ENCODE results near the gene ERP27.

ERP27 gene

DNA sequence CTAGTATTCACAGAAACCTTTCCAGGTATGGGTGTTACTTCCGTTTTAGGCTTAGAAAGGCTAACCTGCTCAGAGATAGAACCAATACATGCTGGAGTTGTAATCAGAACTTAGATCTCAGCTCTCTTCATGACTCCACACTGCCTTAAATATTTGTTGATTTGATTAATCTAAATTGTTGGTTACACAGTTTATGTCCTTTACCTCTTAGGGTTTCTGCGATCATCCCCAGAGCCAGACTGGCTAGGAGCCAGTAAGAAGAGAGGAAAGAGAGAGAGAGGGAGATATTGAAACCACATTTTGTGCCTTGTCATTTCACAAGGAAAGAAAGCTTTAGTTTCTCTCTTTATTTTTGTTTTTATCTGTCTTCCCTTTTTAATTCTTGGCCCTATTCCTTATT, 35.9 kb downstream of the ERP27 start:
- H3K27me3 ChIP-seq (ENCODE audit: insufficient read depth, low read length): no peaks in the 10 kb centered on the region
- H3K4me1 ChIP-seq (ENCODE audit: insufficient read depth, low read length): no peaks in the 10 kb centered on the region
- no peaks in the 10 kb centered on the region for H3K9me3 ChIP-seq (ENCODE audit: low read length)
- H3K36me3 ChIP-seq (ENCODE audit: insufficient read depth, low read length): no peaks in the 10 kb centered on the region
- H3K4me3 ChIP-seq (ENCODE audit: low read length): no peak overlapping the region
- no peak overlapping the region for H2AFZ ChIP-seq (ENCODE audit: low read depth, low read length)

DNA sequence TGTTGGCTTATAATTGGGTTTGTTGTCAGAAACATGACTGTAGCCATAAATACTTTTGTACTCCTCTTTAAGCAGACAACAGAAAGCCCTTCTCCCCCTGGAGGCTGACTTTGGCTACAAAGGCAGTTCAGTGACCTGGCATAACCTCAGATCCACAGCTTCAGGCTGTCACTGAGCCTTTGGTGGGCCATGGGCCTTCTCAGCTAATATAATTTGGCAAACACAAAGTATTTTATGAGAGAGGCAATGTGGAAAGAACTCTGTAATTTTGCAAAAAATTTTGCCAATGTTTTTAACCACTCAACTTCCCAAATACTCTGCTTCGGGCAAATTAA, 37.1 kb downstream of the ERP27 start:
- Histone ChIP-seq H3K4me1 (ENCODE audit: insufficient read depth, low read length) (no peaks in the 10 kb centered on the region), H3K4me3 (ENCODE audit: low read length) (no peak overlapping the region), H3K9me3 (ENCODE audit: low read length) (no peaks in the 10 kb centered on the region), H3K27me3 (ENCODE audit: insufficient read depth, low read length) (no peaks in the 10 kb centered on the region), H3K36me3 (ENCODE audit: insufficient read depth, low read length) (no peaks in the 10 kb centered on the region), H2AFZ (ENCODE audit: low read depth, low read length) (no peak overlapping the region)

DNA sequence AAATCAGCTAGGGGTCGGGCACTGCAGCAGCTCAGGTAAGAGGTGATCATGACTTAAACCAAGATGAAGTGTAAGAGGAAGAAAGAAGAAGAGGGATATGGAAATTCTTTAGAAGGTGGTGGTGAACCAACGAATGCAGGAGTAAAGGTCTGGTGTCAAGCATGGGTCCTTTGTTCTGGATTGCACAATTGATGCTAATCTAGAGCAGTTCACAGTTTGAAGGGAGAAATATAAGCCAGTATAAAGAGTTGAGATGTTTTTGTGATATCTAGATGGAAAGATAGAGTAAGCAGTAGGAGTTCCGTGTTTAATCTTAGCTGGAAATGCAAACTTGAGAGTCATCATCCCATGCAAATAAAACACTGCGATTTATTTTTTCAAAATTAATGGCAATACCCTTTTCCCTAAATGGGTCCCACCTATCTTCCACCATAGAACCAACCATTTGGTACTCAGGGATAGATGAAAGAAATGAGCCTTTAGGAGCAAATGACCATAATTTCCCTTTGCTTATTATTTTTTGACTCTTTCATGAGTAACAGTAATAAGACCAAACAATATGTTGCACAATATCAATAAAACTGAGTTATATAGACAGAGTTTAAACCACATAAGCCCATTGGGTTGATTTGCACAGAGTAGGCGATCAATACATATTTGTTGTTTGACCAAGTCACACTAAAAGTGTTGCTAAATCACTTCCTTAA, 37.7 kb downstream of the ERP27 start:
- Histone ChIP-seq H3K36me3 (ENCODE audit: insufficient read depth, low read length) (no peaks in the 10 kb centered on the region), H3K4me3 (ENCODE audit: low read length) (no peak overlapping the region), H2AFZ (ENCODE audit: low read depth, low read length) (no peak overlapping the region), H3K4me1 (ENCODE audit: insufficient read depth, low read length) (no peaks in the 10 kb centered on the region), H3K9me3 (ENCODE audit: low read length) (no peaks in the 10 kb centered on the region), H3K27me3 (ENCODE audit: insufficient read depth, low read length) (no peaks in the 10 kb centered on the region)

DNA sequence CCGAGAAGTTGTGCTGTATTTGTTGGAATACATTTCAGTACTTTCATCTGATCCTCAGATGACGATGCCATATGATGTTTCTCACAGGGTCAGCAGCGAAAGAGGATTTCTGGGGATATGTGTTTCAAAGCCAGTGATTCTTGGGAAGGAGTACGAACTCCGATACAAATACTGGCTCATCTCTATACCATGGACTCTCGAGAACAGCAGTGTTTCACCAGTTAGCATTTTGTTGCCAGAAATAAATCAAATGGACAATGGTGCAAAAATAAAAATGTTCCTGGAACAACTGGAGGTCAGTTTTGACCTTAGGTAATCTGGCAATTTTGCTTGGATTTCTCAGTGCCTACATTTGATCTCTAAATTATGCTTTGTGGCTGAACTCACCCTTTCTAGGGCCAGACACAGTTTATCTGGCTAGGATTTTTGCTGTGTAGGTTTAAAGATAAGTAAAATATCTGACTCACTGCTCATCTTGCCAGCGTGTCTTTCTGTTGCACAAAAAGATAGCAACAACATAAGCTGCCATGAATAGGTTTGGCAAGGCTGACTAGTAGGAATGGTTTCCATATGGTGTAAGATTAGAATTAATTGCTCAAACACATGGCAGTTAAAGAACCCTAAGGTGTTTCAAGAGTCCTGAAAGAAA, 41.7 kb downstream of the ERP27 start:
- H2AFZ ChIP-seq (ENCODE audit: low read depth, low read length): no peak overlapping the region
- H3K4me1 ChIP-seq (ENCODE audit: insufficient read depth, low read length): no peaks in the 10 kb centered on the region
- H3K9me3 ChIP-seq (ENCODE audit: low read length): no peaks in the 10 kb centered on the region
- H3K4me3 ChIP-seq (ENCODE audit: low read length): no peak overlapping the region
- H3K36me3 ChIP-seq (ENCODE audit: insufficient read depth, low read length): no peaks in the 10 kb centered on the region
- H3K27me3 ChIP-seq (ENCODE audit: insufficient read depth, low read length): no peaks in the 10 kb centered on the region

DNA sequence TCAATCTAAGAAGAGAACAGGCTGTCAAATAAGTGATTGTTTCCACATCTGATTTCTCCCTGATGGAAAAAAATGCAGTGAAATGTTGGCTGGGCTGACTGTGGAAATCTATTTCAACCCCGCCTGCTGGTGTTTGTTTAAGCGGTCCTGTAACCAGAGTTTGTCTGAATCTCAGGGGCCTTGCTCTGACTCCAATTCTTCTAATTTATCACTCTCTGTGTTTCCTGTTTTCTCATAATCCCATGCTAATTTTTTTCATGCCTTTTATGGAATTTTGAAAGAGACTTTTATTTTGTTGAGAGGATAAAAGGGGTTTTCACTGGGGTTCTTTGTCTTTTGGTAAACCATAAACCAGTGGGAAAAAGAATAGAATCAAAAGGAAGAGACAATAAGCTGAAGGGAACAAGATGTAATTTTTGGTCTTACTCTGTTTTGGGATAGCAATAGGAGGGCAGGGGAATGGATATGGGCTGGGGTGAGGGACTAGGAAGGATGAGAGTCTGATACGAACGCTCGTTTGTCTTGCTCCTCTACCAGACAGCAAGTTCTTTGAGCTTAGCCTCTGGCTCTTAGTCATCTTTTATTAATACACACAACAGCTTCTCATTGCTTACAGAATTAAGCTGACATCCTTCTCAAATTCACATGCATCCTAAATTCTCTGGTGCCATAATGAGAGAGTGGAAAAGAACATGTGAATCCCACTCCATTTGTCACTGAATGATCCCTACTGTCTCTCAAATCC, 44.7 kb downstream of the ERP27 start:
- Histone ChIP-seq H3K36me3 (ENCODE audit: insufficient read depth, low read length) (no peaks in the 10 kb centered on the region), H2AFZ (ENCODE audit: low read depth, low read length) (no peak overlapping the region), H3K4me3 (ENCODE audit: low read length) (no peak overlapping the region), H3K27me3 (ENCODE audit: insufficient read depth, low read length) (no peaks in the 10 kb centered on the region), H3K9me3 (ENCODE audit: low read length) (no peaks in the 10 kb centered on the region), H3K4me1 (ENCODE audit: insufficient read depth, low read length) (peaks cover 3% of the 10 kb centered on the region)

DNA sequence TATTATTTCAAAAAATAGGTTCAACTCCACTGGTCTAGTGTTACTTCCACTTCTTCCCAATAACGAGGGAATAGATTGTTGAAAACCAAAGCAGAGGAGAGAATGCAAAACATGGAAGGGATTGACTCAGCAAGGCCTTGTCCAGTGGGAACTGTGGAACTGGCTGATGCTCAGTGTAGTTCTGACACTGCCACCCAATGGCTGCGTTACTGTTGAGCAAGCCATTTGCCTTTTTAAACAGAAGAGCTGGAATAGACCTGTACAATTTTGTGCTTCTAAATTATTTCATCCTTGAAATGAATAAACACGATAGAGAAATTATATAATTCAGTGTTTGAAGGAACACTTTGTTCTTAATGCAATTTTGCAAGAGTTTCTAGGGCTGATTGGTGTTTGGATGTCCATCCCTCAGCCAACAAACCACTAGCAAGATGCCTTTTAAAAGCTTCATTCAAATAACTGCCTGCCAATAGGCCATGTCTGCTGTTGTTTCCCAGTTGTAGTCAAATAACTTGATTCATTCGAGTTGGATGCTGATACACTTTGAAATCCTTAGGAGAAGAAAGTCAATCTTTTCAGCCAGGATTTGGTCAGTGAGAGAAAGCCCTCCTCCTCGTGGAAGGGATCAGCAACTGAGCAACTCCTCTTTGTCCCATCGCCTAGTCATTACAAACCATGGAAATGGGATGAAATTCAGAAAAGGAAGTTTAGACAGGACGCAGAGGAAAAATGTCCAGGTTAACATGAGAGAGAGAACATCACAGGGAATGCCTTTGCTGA, 45.4 kb downstream of the ERP27 start:
- Histone ChIP-seq H3K27me3 (ENCODE audit: insufficient read depth, low read length) (no peaks in the 10 kb centered on the region), H2AFZ (ENCODE audit: low read depth, low read length) (no peak overlapping the region), H3K36me3 (ENCODE audit: insufficient read depth, low read length) (no peaks in the 10 kb centered on the region), H3K9me3 (ENCODE audit: low read length) (no peaks in the 10 kb centered on the region), H3K4me3 (ENCODE audit: low read length) (no peak overlapping the region), H3K4me1 (ENCODE audit: insufficient read depth, low read length) (peaks cover 3% of the 10 kb centered on the region)

DNA sequence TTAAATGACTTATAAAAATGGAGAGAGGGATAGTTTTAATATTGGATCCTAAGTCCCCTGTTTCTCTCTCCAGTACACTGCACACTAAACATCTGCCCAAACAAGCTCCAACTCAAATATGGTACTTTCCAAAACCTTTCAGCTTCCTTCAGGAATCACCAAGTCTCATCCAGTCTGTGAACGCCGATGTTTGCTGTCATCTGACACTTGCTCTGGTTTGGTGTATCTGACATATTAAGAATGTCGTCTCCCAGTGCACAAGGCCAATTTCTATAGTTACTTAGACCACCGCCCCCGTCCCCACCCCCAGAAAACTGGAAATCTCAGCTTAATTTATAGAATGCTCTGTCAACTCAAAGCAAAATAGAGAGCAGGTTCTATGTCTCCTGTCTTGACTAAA, 47.6 kb downstream of the ERP27 start:
- no peak overlapping the region for H3K4me3 ChIP-seq (ENCODE audit: low read length)
- H3K27me3 ChIP-seq (ENCODE audit: insufficient read depth, low read length): no peaks in the 10 kb centered on the region

DNA sequence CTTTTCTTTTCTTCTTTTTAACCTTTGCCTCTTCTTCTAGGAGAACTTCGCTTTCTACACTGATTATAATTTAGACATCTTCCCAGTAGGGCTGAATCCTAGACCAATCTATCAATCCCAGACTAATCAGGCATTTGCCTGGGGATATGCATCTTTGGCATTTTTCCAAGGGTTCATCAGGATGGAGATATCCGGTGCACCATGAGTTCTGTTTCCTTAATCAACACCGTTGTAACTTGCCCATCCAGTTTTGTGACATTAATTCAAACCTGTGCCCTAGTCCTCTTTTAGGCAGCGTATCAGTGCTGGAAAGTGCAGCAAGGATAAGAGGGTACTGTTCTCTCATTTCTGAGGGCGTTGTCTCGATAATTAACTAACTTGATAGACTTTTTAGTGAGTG, 52.1 kb downstream of the ERP27 start:
- Histone ChIP-seq H3K27me3 (ENCODE audit: insufficient read depth, low read length) (no peaks in the 10 kb centered on the region), H3K36me3 (ENCODE audit: insufficient read depth, low read length) (no peaks in the 10 kb centered on the region), H2AFZ (ENCODE audit: low read depth, low read length) (no peak overlapping the region), H3K9me3 (ENCODE audit: low read length) (no peaks in the 10 kb centered on the region), H3K4me3 (ENCODE audit: low read length) (no peak overlapping the region), H3K4me1 (ENCODE audit: insufficient read depth, low read length) (peaks cover 3% of the 10 kb centered on the region)

More for the DNA sequence above, 47.6 kb downstream of the ERP27 start:
- Histone ChIP-seq H3K9me3 (ENCODE audit: low read length) (no peaks in the 10 kb centered on the region), H3K4me1 (ENCODE audit: insufficient read depth, low read length) (peaks cover 3% of the 10 kb centered on the region), H2AFZ (ENCODE audit: low read depth, low read length) (no peak overlapping the region), H3K36me3 (ENCODE audit: insufficient read depth, low read length) (no peaks in the 10 kb centered on the region)

DNA sequence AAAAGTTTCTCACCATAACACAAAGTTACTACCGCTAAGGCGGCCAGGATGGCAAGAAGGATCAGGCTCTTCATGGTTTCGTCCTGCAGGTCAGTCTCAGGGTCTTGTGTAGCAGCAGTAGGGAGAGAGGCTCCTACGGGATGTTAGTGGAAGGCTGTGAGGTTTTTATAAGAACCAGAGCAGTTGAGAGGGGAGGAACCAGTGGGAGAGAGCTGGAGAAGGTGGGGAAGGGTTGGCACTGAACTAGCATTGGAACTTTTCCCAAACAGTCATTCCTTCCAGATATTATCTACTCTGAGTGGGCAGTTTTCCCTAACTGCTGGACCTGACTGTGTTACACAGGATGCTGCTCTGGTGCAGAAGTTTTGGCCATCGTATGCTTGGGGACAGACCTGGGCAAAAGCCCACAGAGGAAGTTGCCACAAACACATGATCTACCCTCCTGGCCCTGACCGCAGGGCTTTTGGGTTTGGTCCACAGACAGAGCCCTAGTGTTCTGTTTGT, 52.6 kb downstream of the ERP27 start, which contains the start of gene MGP:
Gene MGP (minus strand): TSS at position 137 of the 504 bp plus-strand sequence. CDS start 63 bp downstream, at position 74.
- Histone ChIP-seq H3K36me3 (ENCODE audit: insufficient read depth, low read length) (no peaks in the 10 kb centered on the region), H2AFZ (ENCODE audit: low read depth, low read length) (no peak within 1 kb of the TSS), H3K4me1 (ENCODE audit: insufficient read depth, low read length) (peaks cover 3% of the 10 kb centered on the region), H3K27me3 (ENCODE audit: insufficient read depth, low read length) (no peaks in the 10 kb centered on the region), H3K9me3 (ENCODE audit: low read length) (no peaks in the 10 kb centered on the region), H3K4me3 (ENCODE audit: low read length) (no peak within 1 kb of the TSS)

DNA sequence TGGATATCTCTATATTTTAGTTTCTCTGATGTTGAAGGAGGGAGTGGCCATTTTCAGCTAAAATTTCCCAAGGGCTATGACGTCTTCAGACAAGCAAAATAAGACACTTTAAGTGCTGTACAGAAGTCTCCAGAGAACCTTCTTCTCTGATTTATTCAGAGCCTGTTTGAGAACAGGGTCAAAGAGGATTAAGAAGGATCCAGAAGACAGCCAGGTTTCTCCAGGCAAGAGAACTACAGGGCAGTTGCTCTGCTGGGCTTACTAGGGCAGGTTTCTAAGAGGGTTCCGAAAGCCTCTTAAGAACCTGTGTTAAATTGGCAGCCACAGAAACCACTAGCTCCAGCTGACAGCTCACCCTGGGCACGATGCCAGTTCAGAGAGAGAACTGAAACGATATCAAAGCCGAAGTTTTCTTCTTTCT, 53.9 kb downstream of the ERP27 start:
- Histone ChIP-seq H3K4me1 (ENCODE audit: insufficient read depth, low read length) (no peaks in the 10 kb centered on the region), H3K4me3 (ENCODE audit: low read length) (no peak overlapping the region), H3K27me3 (ENCODE audit: insufficient read depth, low read length) (no peaks in the 10 kb centered on the region), H3K9me3 (ENCODE audit: low read length) (no peaks in the 10 kb centered on the region), H3K36me3 (ENCODE audit: insufficient read depth, low read length) (no peaks in the 10 kb centered on the region), H2AFZ (ENCODE audit: low read depth, low read length) (no peak overlapping the region)

DNA sequence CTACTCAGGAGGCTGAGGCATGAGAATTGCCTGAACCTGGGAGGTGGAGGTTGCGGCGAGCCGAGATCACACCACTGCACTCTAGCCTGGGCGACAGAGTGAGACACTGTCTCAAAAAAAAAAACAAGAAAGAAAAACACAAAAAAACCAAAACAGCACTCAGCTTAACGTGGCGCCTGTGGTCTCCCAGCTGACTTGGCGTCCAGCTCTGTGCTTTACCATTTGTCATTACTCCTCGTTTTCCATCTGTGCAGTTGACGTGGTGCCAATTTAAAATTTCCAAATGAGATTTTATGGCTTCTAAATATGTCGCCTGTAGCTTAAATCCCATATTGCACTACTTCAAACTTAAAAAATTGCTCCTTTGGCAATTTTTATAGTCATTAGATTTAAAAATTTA, 54.7 kb downstream of the ERP27 start:
- H3K4me1 ChIP-seq (ENCODE audit: insufficient read depth, low read length): no peaks in the 10 kb centered on the region
- no peak overlapping the region for H2AFZ ChIP-seq (ENCODE audit: low read depth, low read length)
- H3K27me3 ChIP-seq (ENCODE audit: insufficient read depth, low read length): no peaks in the 10 kb centered on the region
- H3K9me3 ChIP-seq (ENCODE audit: low read length): no peaks in the 10 kb centered on the region
- no peaks in the 10 kb centered on the region for H3K36me3 ChIP-seq (ENCODE audit: insufficient read depth, low read length)
- H3K4me3 ChIP-seq (ENCODE audit: low read length): no peak overlapping the region

DNA sequence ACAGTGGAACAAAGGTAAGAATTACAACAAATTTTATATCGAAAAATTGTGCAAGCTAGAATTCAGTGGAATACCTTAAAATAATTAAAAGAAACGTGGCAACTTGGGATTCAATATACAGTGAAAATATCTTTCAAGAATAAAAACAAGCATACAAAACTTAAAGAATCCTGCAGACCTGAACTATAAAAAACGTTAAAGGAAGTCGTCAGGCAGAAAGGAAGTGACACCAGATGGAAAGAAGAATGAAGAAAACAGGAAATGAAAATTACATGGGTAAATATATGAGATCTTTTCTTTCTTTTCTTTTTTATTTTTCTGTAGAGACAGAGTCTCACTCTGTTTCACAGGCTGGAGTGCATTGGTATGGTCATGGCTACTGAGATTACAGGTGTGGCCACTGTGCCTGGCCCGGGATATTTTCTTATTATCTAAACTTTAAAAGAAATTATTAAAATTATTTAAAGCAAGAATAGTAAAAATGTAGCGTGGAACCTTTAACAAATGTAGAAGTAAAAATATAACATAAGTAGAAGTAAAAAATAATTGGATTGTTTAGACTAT, 57.4 kb downstream of the ERP27 start:
- no peak overlapping the region for H3K4me3 ChIP-seq (ENCODE audit: low read length)
- no peaks in the 10 kb centered on the region for H3K9me3 ChIP-seq (ENCODE audit: low read length)
- no peaks in the 10 kb centered on the region for H3K36me3 ChIP-seq (ENCODE audit: insufficient read depth, low read length)
- H3K27me3 ChIP-seq (ENCODE audit: insufficient read depth, low read length): no peaks in the 10 kb centered on the region
- H3K4me1 ChIP-seq (ENCODE audit: insufficient read depth, low read length): no peaks in the 10 kb centered on the region
- no peak overlapping the region for H2AFZ ChIP-seq (ENCODE audit: low read depth, low read length)

Data from neuron (in vitro differentiated cells).